GM21529 (cell line): ENCODE measurements around the gene CRYGA.
"Not testable (repeated sequence)": the region's sequence is repeated elsewhere in the genome, so short reads cannot be mapped to it uniquely, and the experiment has no call there.

Experiments
- ATAC-seq: cut with Tn5 transposase; IDR thresholded peaks from one replicate; pipeline ENCODE4 v1.9.1; 2021; ENCODE audit not compliant: unreplicated experiment

CRYGA gene

DNA sequence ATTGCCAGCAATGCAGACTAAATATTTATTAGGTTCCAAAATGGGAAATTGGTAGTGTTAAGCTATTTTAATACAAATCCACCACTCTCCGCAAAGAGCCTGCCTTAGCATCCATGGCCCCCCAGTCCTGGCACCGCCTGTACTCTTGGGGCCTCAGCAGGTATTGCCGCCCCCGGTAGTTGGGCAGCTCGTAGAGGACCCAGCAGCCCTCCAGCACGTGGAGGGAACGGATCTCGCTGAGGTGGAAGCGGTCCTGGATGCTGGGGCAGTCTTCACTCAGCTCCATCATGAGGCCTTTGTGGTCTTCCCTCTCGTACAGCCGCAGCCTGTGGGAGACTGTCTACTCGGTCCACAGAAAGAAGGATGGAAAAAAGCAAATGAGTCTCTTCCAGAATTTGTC is 35.3 kb downstream of the CRYGA start:
- ATAC-seq = no peak

DNA sequence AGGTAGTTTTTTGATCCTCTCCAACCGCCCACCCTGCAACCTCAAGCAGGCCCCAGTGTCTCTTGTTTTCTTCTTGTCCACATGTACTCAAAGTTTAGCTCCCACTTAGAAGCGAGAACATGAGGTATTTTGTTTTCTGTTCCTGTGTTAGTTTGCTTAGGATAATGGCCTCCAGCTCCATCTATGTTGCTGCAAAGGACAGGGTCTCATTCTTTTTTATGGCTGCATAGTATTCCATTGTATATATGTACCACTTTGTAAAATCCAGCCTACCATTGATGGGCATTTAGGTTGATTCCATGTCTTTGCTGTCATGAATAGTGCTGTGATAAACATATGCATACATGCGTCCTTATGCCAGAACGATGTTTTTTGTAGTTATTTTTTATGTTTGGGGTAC is 36.3 kb downstream of the CRYGA start:
- no peak for ATAC-seq

DNA sequence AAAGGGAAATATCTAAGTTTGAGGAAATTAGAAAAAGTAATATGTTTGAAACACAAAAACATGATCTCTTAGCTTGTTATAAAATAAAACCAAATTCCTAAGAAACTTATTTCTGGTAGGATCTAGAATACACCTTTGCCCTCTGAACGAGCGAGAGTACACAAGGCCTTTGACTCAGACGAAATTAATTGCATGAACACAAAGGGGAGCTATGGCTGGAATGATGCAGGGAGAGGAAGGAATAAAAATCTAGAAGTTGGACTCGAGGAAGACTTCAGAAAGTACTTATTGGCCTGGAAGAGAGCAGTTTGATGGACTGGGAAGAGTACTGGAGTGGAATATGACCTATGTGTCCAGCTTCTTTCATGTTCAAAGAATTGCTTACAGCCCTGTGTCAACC is 38.1 kb downstream of the CRYGA start:
- ATAC-seq = no peak

DNA sequence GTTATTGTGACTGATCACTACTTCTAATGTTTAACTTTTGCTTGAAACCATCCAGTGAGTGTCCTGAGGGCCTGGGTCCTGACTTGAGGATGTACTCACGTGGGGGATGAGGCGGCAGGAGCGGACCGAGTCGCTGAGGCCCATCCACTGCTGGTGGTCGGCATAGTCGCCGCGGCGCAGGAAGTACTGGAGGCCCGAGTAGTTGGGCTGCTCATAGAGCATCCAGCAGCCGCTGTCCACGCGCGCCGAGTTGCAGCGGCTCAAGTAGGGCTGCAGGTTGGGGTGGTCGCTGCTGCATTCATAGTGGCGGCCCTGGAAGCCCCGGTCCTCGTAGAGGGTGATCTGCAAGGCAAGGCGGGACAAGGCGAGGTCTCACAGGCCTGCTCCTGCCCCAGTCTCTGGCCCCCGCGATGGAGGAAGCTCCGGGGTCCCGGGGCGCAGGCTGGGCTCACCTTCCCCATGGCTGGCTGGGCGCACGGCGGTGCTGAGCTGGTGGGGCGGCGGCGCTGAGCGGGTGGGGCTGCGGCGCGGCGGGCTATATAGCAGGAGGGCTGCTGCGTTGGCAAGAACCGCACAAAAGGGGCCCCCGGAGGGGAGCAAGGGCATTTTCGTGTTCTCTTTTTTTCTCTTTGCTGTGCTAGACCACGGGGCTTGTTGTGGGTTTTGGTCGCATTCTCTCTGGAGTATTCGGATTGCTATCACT is 39.2 kb downstream of the CRYGA start, which contains the start of gene CRYGD:
Gene CRYGD (minus strand): TSS at position 512 of the 703 bp plus-strand sequence. CDS start 51 bp downstream, at position 461.
- ATAC-seq = not testable (repeated sequence)

DNA sequence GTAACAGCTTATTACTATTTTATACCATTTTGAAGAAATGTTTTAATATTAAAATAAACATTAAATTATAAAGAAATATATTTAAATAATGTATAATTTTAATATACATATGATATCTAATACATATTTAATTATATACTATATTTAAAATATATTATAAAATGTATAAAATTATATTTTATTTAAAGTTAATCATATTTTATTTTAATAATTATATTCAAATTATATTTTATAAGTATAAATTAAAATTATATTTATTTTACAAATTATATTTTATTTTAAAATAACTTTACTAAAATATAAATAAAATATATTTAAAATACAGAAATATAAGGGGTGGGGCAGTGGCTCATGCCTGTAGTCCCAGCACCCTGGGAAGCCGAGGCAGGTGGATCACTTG is 41.1 kb downstream of the CRYGA start:
- no peak for ATAC-seq

DNA sequence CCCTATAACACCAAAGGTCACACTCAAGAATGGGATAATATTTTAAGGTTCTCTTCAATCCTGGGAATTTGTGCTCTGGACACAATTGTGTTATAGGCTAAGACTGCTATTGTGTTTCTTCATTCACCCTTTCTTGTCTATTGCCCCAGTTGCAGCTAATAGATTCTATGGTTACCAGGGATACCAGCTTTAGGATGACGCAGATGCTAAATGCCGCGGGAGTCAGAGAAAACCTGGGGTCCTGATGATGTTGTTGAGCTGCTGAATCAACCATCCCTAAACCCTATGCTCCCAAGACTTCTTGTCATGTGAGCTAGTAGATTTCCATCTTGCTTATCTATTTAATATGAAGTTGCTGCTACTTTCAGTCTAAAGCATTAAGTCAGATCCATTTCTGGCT is 44.5 kb downstream of the CRYGA start:
- no peak for ATAC-seq

DNA sequence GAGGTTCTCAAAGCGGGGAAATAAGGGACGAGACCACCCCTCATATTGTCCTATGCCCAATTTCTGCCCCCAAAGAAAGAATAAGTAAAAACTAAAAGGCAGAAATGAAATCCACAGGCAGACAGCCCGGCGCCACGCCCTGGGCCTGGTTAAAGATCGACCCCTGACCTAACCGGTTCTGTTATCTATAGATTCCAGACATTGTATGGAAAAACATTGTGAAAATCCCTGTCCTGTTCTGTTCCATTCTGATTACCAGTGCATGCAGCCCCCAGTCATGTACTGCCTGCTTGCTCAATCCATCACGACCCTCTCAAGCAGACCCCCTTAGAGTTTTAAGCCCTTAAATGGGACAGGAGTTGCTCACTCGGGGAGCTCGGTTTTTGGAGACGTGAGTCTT is 46.0 kb downstream of the CRYGA start:
- ATAC-seq = not testable (repeated sequence)

DNA sequence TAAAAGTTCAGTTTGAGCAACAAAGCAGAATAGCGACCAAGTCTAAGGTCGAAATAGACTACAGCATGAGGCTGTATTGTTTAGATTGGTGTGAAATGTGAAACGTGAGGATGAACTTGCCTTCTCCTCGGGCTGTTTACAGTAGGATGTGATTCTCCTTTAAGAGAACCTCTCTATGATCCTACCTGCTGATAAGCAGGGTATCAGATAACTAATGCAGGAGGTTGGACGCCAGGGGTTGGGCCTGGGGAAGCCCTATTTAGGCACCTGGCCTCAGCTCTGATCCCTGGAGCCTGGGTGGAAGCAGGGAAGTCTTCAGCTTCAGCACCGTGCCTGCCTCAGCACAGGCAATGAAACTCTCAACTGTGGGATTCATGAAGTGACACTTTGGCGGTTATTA is 50.4 kb downstream of the CRYGA start:
- no peak for ATAC-seq

DNA sequence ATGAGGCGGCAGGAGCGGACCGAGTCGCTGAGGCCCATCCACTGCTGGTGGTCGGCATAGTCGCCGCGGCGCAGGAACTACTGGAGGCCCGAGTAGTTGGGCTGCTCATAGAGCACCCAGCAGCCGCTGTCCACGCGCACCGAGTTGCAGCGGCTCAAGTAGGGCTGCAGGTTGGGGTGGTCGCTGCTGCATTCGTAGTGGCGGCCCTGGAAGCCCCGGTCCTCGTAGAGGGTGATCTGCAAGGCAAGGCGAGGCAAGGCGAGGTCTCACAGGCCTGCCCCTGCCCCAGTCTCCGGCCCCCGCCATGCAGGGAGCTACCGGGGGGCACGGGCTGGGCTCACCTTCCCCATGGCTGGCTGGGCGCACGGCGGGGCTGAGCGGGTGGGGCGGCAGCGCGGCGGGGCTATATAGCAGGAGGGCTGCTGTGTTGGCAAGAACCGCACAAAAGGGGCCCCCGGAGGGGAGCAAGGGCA is 51.1 kb downstream of the CRYGA start:
- not testable (repeated sequence) for ATAC-seq
